CD4-positive, alpha-beta memory T cell (primary cell): ENCODE data around the gene CLRN1. TPM values are rescaled to one million over a fixed set of nuclear protein-coding genes. Genes with fewer than 3 reads are reported as not detected.

ENCODE experiments used
- CTCF ChIA-PET: fragments of 350-600 bp; sonication (Branson Sonifier 250); formaldehyde crosslinking; loops from one replicate; lab custom pipeline; 2021; ENCODE audit warnings: inconsistent platforms; ENCODE audit not compliant: partially characterized antibody; lab: Charles Lee
- POLR2A ChIA-PET: fragments of 350-600 bp; sonication (Branson Sonifier 250); formaldehyde crosslinking; loops from one replicate; lab custom pipeline; 2021; ENCODE audit not compliant: partially characterized antibody; lab: Charles Lee
- DNase-seq, 5 donors: peaks; one replicate each; pipeline versions ENCODE4 v3.0.0 to v3.0.0-alpha.2; 2020 to 2022; ENCODE audit warnings: mixed read lengths in 1 of 5
- H3K27ac ChIP-seq: one replicate; pipeline ENCODE4 v1.7.0; 2013; ENCODE audit warnings: low read depth, low read length
- H3K27me3 ChIP-seq: 2 replicates; pipeline ENCODE4 v1.7.0; 2013; ENCODE audit warnings: mild to moderate bottlenecking, low read length, moderate library complexity; ENCODE audit not compliant: insufficient read depth
- H3K36me3 ChIP-seq: 2 replicates; pipeline ENCODE4 v1.7.0; 2013; ENCODE audit warnings: mild to moderate bottlenecking, low read length, moderate library complexity; ENCODE audit not compliant: insufficient read depth
- H3K4me1 ChIP-seq: 2 replicates; pipeline ENCODE4 v1.7.0; 2013; ENCODE audit warnings: mild to moderate bottlenecking, low read length, moderate library complexity; ENCODE audit not compliant: insufficient read depth
- H3K4me3 ChIP-seq, 2 donors: one replicate each; pipeline ENCODE4 v1.7.0; 2013; ENCODE audit warnings: low read length in 2 of 2, mild to moderate bottlenecking in 1 of 2
- H3K9me3 ChIP-seq, 2 donors: one replicate each; pipeline ENCODE4 v1.7.0; 2013; ENCODE audit warnings: low read length in 2 of 2, control low read depth in 1 of 2; ENCODE audit not compliant: control insufficient read depth in 1 of 2
- H3K27ac Mint-ChIP-seq, 7 donors: one replicate each; pipeline ENCODE4 v1.8.0; 2020 to 2021; ENCODE audit warnings: mixed read lengths in 7 of 7, mild to moderate bottlenecking in 6 of 7, inconsistent platforms in 3 of 7, moderate library complexity in 3 of 7
- H3K27me3 Mint-ChIP-seq, 2 donors: one replicate each; pipeline ENCODE4 v1.8.0; 2020 to 2021; ENCODE audit warnings: mixed read lengths in 2 of 2
- H3K36me3 Mint-ChIP-seq, 2 donors: one replicate each; pipeline ENCODE4 v1.8.0; 2020 to 2021; ENCODE audit warnings: mixed read lengths in 2 of 2, inconsistent platforms in 1 of 2, mild to moderate bottlenecking in 1 of 2
- H3K4me1 Mint-ChIP-seq, 4 donors: one replicate each; pipeline ENCODE4 v1.8.0; 2020 to 2021; ENCODE audit warnings: mixed read lengths in 4 of 4, mild to moderate bottlenecking in 1 of 4
- H3K4me3 Mint-ChIP-seq, 8 donors: one replicate each; pipeline ENCODE4 v1.8.0; 2020 to 2021; ENCODE audit warnings: mixed read lengths in 8 of 8, mild to moderate bottlenecking in 7 of 8, moderate library complexity in 6 of 8, inconsistent platforms in 3 of 8
- H3K9me3 Mint-ChIP-seq, 8 donors: one replicate each; pipeline ENCODE4 v1.8.0; 2020 to 2021; ENCODE audit warnings: mixed read lengths in 8 of 8, mild to moderate bottlenecking in 5 of 8, inconsistent platforms in 3 of 8, moderate library complexity in 1 of 8
- intact Hi-C: fragments of 100-400 bp; cut with micrococcal nuclease; formaldehyde crosslinking; loops from one replicate; pipeline ENCODE4 v1.15.1; 2023
- polyA plus RNA-seq, 2 donors: library from polyadenylated mRNA; unstranded; fragments of 300-500 nt; fragmentation: Illumina TruSeq; gene quantifications; one replicate each; pipeline ENCODE4 v1.2.3, GENCODE V29; 2021
- total RNA-seq, 2 experiments: library from RNA; stranded (reverse); gene quantifications; one replicate each; pipeline ENCODE4 v1.2.3, GENCODE V29; 2021

CLRN1 gene
- total and polyA plus RNA-seq, 4 experiments from 2014 or later = not detected

DNA sequence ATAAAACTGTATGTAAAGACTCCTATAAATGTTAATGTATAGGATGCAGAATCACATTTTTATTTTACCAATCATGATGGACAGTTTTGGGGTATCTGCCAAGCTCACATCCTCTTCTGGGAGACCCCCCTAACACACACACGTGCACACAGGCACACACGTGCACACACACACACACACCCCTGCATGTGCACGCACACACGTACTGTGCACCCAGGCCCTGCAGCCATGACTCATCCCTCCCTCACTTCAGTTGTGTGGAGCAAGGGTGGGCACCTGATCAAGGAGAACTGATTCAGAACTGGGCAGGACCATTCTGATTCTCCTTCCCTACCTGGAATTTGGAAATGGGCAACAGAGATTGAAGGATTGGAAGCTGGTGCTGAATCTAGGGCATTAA is 51.3 kb downstream of the CLRN1 start:
- H3K27me3 Mint-ChIP-seq = peaks cover 14% of the 10 kb centered on the region in 2 donors
- peaks cover 3 to 8% (median 6%) of the 10 kb centered on the region in 4 donors for H3K4me1 Mint-ChIP-seq
- peaks cover 5% of the 10 kb centered on the region for H3K27me3 ChIP-seq
- no peak overlapping the region for H3K27ac ChIP-seq
- no peak for DNase-seq
- intact Hi-C loops = no loop called here
- POLR2A ChIA-PET = no interaction called here
- no peaks in the 10 kb centered on the region for H3K36me3 ChIP-seq
- H3K4me3 ChIP-seq = no peak overlapping the region
- no peak overlapping the region for H3K4me3 Mint-ChIP-seq
- CTCF ChIA-PET = no interaction called here
- H3K4me1 ChIP-seq = peaks cover 3% of the 10 kb centered on the region
- H3K27ac Mint-ChIP-seq = no peak overlapping the region
- no peaks in the 10 kb centered on the region for H3K36me3 Mint-ChIP-seq
- H3K9me3 ChIP-seq = no peaks in the 10 kb centered on the region
- no peaks in the 10 kb centered on the region for H3K9me3 Mint-ChIP-seq

DNA sequence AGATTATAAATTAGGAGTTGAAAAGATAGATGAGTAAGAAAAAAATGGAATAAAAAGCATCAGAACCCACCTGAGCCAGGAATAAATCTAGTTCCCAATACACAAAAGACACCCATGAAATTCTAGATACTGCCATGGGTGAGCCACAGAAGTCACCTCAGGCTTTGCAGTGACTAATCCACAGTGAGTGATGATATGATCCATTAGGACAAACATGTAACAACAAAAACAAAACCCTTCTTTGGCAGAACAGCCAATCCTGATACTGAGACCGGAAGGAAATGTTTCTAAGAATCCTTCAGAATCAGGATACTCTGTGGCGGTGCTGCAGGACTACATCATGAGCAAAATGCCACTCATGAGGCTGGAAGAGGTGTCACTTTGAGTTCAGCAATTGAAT is 52.3 kb downstream of the CLRN1 start:
- no peaks in the 10 kb centered on the region for H3K9me3 Mint-ChIP-seq
- peaks cover 13% of the 10 kb centered on the region in 2 donors for H3K27me3 Mint-ChIP-seq
- DNase-seq = no peak
- H3K27ac Mint-ChIP-seq = no peak overlapping the region
- Histone ChIP-seq H3K27ac (no peak overlapping the region), H3K27me3 (no peaks in the 10 kb centered on the region), H3K9me3 (no peaks in the 10 kb centered on the region), H3K4me1 (no peaks in the 10 kb centered on the region), H3K4me3 (no peak overlapping the region), H3K36me3 (no peaks in the 10 kb centered on the region)
- ChIA-PET CTCF (no interaction called here), POLR2A (no interaction called here)
- peaks cover 0 to under 1% (median 0%) of the 10 kb centered on the region in 4 donors for H3K4me1 Mint-ChIP-seq
- intact Hi-C loops = no loop called here
- no peaks in the 10 kb centered on the region for H3K36me3 Mint-ChIP-seq
- no peak overlapping the region for H3K4me3 Mint-ChIP-seq

DNA sequence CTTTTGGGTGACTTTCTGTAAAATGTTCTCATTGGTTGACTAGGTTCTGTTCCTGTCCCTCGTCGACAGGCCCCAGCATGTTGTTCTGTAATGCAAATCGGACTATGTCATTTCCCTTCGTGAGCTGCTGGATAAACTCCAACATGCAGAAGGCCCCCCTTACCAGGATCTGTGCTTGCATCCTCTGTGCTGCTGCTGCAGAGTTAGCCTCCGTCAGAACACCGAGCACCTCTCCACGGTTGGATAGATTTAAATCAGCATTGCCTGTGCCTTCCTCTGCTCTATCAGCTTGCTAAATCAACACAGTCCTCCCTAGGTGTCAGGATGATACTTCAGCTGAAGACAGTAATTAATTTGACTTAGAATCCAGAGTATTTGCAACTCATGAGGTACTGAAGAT is 54.6 kb downstream of the CLRN1 start:
- H3K36me3 ChIP-seq = no peaks in the 10 kb centered on the region
- H3K9me3 ChIP-seq = no peaks in the 10 kb centered on the region
- no peak overlapping the region for H3K27ac ChIP-seq
- no peak overlapping the region for H3K4me3 ChIP-seq
- no peak overlapping the region for H3K4me3 Mint-ChIP-seq
- intact Hi-C loops = no loop called here
- POLR2A ChIA-PET = no interaction called here
- CTCF ChIA-PET = no interaction called here
- no peaks in the 10 kb centered on the region for H3K36me3 Mint-ChIP-seq
- no peaks in the 10 kb centered on the region for H3K4me1 ChIP-seq
- H3K27me3 Mint-ChIP-seq = peaks cover 10 to 12% of the 10 kb centered on the region in 2 donors
- no peaks in the 10 kb centered on the region for H3K27me3 ChIP-seq
- H3K4me1 Mint-ChIP-seq = no peaks in the 10 kb centered on the region
- no peak for DNase-seq
- H3K27ac Mint-ChIP-seq = no peak overlapping the region
- H3K9me3 Mint-ChIP-seq = no peaks in the 10 kb centered on the region

DNA sequence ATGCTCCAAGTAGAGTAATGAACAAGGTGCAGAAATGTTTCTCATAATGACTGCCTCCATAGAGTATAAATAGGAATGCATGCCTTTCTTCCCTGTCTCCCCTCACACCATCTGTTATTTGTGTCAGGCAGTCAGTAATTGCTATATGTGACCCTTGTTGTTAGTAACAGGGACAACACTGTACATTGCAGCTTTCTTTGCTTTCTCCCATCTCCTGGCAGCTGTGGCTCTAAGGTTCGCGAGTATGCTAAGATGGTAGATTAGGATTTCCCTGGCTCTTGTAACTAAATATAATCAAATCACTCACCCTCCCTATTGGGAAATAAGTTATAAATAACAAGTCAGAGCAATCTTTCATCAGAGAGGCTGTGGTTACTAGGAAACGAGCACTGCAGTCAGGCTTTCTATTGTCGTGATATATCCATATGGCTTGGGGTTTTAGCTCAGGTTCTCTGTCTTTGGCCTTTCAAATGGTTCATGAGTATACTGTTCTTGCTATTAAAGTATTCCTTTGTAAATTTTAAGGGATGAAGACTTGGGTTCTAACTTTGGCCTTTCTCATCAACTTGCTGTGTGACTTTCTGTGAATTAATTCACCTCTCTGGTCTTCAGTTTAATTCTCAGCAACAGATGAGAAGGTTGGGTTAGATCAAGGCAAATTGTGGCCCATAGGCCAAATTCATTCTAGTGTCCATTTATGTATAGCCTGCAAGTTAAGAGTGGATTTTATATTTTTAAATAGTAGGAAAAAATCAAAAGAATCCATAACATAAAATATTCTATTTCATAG is 59.2 kb downstream of the CLRN1 start:
- no peak overlapping the region for H3K27ac Mint-ChIP-seq
- Histone ChIP-seq H3K9me3 (no peaks in the 10 kb centered on the region), H3K4me1 (no peaks in the 10 kb centered on the region), H3K4me3 (no peak overlapping the region), H3K27ac (no peak overlapping the region), H3K27me3 (no peaks in the 10 kb centered on the region), H3K36me3 (no peaks in the 10 kb centered on the region)
- no peak for DNase-seq
- CTCF ChIA-PET = interaction anchor here (1.4 kb wide), 1 partner anchor 12 kb away, joined by 3 read pairs; no protein-coding TSS in a partner anchor
- H3K4me3 Mint-ChIP-seq = no peak overlapping the region
- H3K9me3 Mint-ChIP-seq = no peaks in the 10 kb centered on the region
- POLR2A ChIA-PET = no interaction called here
- peaks cover 9 to 10% of the 10 kb centered on the region in 2 donors for H3K27me3 Mint-ChIP-seq
- no peaks in the 10 kb centered on the region for H3K36me3 Mint-ChIP-seq
- intact Hi-C loops = no loop called here
- H3K4me1 Mint-ChIP-seq = no peaks in the 10 kb centered on the region

DNA sequence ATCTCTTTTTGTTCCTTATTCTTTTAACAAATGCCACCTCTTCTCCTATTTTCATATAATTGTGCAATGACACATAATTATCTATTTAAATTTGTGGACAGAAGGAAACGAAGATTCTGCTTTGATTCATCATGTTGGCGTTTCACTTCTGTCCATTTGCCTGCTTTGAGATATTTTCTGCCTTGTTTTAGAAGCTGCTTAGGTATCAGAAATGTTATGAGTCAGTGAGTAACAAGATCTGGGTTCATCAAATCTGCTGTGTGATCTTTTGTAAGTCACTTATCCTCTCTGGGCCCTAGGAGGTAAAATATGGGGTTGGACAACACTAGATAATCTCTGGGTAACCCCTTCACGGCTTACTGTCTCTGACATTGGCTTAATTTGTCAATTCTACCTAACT is 60.0 kb downstream of the CLRN1 start:
- H3K27ac Mint-ChIP-seq = no peak overlapping the region
- peaks cover 10 to 14% of the 10 kb centered on the region in 2 donors for H3K27me3 Mint-ChIP-seq
- Histone ChIP-seq H3K36me3 (no peaks in the 10 kb centered on the region), H3K27me3 (no peaks in the 10 kb centered on the region), H3K4me3 (no peak overlapping the region), H3K27ac (no peak overlapping the region), H3K4me1 (no peaks in the 10 kb centered on the region), H3K9me3 (no peaks in the 10 kb centered on the region)
- H3K36me3 Mint-ChIP-seq = no peaks in the 10 kb centered on the region
- ChIA-PET POLR2A (no interaction called here), CTCF (no interaction called here)
- intact Hi-C loops = no loop called here
- no peak overlapping the region for H3K4me3 Mint-ChIP-seq
- no peaks in the 10 kb centered on the region for H3K9me3 Mint-ChIP-seq
- no peak for DNase-seq
- H3K4me1 Mint-ChIP-seq = no peaks in the 10 kb centered on the region

DNA sequence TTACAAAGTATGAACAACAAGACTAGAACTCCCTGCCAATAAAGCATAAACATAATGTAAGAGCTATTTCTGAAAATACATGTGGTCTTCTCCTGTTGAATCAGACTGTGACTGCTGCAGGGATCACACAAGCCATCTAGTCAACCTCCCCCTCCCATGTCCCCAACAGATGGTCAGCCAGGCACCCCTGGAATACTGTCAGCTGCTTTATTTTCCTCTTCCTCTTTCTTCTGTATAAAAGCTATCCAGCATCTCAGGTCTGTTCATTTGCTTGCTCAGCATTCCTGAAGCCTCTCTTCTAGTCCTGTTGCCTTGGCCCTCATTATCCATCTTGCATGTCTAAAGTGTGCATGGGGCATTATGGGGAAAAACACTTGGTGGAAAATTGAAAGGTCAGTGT is 60.8 kb downstream of the CLRN1 start:
- Mint-ChIP-seq H3K9me3 (no peaks in the 10 kb centered on the region), H3K36me3 (no peaks in the 10 kb centered on the region), H3K4me1 (no peaks in the 10 kb centered on the region), H3K27me3 (peaks cover 13 to 16% of the 10 kb centered on the region in 2 donors), H3K4me3 (no peak overlapping the region), H3K27ac (peak overlapping the region in 1 of 7 donors; percentile 48)
- Histone ChIP-seq H3K4me1 (no peaks in the 10 kb centered on the region), H3K27me3 (no peaks in the 10 kb centered on the region), H3K4me3 (no peak overlapping the region), H3K27ac (no peak overlapping the region), H3K9me3 (no peaks in the 10 kb centered on the region), H3K36me3 (no peaks in the 10 kb centered on the region)
- ChIA-PET POLR2A (no interaction called here), CTCF (interaction anchor here (0.6 kb wide), 1 partner anchor 189 kb away, joined by 3 read pairs; no protein-coding TSS in a partner anchor)
- intact Hi-C loops = no loop called here
- DNase-seq = no peak

DNA sequence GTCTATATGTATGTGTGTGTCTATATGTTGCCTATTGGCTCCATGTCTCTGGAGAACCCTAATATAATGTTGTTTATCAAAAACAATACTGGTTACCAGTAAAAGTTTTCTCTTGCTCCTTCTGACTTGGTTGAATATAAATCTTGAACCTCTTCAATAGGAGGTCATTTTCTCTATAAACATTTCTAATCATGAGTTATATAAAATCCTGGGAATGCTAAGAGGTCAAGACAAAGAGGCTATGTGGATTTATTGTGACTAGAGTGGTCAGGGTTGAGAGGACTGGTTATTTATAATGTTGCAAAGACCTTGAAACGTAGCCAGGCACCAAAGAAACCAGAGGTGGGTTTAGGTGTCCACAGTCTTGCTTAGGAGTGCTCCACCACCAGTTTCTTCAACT is 66.1 kb downstream of the CLRN1 start:
- no peaks in the 10 kb centered on the region for H3K36me3 ChIP-seq
- ChIA-PET CTCF (no interaction called here), POLR2A (no interaction called here)
- intact Hi-C loops = no loop called here
- Mint-ChIP-seq H3K9me3 (no peaks in the 10 kb centered on the region), H3K27ac (no peak overlapping the region), H3K4me3 (no peak overlapping the region), H3K27me3 (peaks cover 15 to 18% of the 10 kb centered on the region in 2 donors), H3K36me3 (no peaks in the 10 kb centered on the region), H3K4me1 (no peaks in the 10 kb centered on the region)
- H3K9me3 ChIP-seq = no peaks in the 10 kb centered on the region
- H3K27ac ChIP-seq = no peak overlapping the region
- no peak overlapping the region for H3K4me3 ChIP-seq
- no peak for DNase-seq
- H3K4me1 ChIP-seq = no peaks in the 10 kb centered on the region
- H3K27me3 ChIP-seq = no peaks in the 10 kb centered on the region
